HS-5 (cell line): ENCODE results near the gene SLAMF6.
"Not testable (repeated sequence)": the region's sequence is repeated elsewhere in the genome, so short reads cannot be mapped to it uniquely, and the experiment has no call there.

Experiments
- DNase-seq: peaks from one replicate; pipeline ENCODE4 v3.0.0-alpha.2; 2012; ENCODE audit warnings: low read depth

SLAMF6 gene

DNA sequence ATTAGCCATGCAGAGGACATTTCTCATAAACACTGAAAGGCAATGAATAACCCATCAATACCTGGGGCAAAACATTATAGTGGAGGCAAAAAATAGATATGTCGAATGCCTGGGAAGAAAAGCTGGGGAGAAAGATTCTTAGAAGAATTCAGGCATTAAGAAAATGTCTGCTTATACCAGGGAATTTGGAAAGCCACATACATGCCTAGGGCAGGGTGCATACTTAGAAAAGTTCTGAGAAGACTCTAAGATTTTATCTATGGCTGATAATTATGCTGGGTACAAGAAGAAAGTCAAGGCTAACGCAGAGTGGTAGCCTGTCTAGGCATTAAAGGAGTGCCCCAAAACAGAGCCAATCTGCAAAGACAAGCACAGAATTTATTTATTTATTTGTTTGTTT is 18.4 kb downstream of the SLAMF6 start:
- DNase-seq, result no peak

- no peak for DNase-seq
These were observed 20.0 kb downstream of the SLAMF6 start for GRCh38 chr1:160503087-160503486.

DNA sequence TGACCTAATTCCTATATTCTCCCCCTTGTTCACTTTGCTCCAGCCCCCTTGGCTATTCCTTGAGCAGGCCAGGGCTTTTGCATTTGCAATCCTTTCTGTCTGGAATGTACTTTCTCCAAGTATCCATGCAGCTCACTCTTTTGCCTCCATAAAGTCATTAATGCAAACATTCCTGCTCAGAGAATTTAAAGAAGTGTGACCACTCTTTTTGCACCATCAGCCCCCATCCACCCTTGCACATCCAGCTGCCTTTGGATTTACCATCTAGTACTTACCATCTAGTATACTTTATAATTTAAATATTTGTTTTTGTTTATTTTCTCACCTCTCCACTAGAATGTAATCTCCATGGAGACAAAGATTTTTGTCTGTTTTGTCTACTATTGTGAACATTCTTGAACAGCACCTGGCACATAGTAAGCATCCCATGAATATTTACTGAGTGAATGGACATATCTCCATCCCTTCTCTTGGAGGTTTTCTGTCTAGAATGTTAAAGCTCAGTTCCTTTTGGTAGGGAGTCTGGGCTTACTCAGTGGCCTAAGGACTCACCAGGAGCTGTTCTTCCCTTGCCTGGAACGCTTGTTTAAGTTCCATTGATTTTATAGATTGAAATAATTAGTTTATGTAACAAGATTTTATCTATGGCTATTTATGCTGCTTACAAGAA is 22.6 kb downstream of the SLAMF6 start:
- DNase-seq, result no peak

- no peak for DNase-seq
These were observed 23.4 kb downstream of the SLAMF6 start for GRCh38 chr1:160499631-160500030.

DNA sequence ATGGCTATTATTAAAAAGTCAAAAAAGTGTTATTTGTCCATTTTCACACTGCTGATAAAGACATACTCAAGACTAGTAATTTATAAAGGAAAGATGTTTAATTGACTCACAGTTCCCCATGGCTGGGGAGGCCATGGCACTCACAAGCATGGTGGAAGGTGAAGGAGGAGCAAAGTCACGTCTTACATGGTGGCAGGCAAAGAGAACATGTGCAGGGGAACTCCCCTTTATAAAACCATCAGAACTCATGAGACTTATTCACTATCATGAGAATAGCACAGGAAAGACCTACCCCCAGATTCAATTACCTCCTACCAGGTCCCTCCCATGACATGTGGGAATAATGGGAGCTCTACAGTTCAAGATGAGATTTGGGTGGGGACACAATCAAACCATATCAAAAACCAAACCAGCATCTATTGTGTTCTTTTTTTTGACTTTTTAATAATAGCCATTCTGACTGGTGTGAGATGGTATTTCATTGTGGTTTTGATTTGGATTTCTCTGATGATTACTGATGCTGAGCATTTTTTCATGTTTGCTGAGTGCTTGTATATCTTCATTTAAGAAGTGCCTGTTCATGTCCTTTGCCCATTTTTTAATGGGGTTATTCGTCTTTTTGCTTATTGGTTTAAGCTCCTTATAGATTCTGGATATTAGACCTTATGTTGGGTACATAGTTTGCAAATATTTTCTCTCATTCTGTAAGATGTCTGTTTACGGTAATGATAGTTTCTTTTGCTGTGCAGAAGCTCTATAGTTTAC is 24.6 kb downstream of the SLAMF6 start:
- DNase-seq, result not testable (repeated sequence)

DNA sequence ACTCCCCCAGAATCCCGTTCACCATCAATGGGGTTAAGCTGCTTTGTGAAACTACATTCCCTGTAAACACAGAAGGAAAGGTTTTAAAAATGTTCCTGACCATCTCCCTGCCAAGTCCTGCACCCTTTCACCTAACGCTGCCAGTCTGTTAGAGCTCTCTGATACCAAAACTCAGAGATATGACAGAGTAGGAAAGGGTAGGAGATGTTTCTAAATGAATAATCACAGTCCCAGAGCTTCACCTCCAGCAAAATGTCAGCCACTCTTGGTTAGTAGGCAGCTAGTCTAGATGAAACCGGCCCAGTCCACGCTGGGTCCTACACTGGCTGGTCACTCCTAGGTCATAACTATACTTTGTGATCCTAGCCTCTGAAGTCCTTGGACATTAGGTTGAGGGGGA is 26.7 kb downstream of the SLAMF6 start:
- DNase-seq, result no peak

DNA sequence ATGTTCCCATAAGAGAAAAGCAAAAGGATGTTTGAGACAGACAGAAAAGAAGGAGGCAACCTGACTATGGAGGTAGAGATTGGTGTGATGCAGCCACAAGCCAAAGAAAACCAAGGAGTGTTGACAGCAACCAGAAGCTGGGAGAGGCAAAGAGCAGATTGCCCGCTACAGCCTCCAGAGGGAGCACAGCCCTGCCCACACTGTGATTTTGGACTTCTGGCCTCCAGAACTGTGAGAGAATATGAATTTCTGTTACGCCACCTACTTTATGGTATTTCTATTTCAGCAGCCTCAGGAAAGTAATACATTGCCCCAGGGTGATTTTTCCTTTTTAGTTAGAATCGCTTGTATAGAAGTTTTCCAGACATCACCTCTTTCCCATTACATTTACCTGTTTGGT is 28.4 kb downstream of the SLAMF6 start:
- no peak for DNase-seq

DNA sequence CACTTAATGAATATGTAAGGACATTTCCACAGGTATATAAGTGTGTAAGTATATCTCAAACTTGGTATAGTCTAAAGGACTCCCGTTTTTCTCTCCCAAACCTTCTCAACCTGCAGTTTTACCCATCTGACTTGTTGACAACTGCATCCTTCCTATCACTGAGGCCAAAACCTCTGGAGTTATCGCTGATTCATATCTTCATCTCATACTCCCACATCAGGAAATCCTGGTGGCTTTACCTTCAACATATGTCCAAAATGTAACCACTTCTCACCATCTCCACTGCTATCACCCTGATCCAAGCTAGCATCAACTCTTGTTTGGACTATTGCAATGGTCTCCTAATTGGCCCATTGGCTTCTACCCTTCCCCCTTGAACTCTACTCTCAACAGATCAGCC is 30.4 kb downstream of the SLAMF6 start:
- DNase-seq, result no peak

GRCh38 chr1:160491981-160492380 is 31.1 kb downstream of the SLAMF6 start:
- DNase-seq, result no peak

GRCh38 chr1:160491017-160491416 is 32.0 kb downstream of the SLAMF6 start:
- no peak for DNase-seq

- no peak for DNase-seq
These were observed 33.4 kb downstream of the SLAMF6 start for GRCh38 chr1:160489513-160490261.

- no peak for DNase-seq
These were observed 34.6 kb downstream of the SLAMF6 start for GRCh38 chr1:160488347-160489058.

GRCh38 chr1:160486453-160486852 is 36.6 kb downstream of the SLAMF6 start:
- DNase-seq, result no peak

- DNase-seq, result no peak
These were observed 39.4 kb downstream of the SLAMF6 start for GRCh38 chr1:160483505-160484185.

DNA sequence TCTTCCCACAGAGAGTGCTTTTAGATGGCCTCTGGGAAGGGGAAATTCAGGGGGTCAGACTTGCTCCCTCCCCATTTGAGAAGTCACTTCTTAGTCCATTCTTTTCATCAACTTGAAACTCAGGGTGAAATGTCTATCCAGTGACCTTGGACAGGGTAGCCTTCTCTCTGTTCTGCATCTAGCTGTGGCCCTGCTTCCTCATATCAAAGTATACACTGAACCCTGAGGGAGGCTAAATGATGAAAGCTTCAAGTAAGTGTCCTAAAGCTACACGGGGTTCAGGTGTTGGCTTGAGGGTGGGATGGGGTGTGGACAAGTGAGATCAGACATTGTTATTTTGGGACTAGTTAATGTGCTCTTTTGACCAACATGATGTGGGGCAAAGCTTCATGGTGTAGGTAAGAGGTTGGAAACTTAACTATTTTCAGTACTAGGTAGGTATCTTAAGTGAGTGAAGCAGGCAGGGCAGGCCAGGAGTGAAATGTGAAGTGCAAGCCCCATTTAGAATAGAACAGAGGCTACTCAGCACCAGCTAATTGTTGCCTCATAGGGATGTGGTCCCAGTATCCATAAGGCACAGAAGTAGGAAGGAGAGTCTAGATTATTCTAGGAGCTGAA is 41.0 kb downstream of the SLAMF6 start:
- no peak for DNase-seq

DNA sequence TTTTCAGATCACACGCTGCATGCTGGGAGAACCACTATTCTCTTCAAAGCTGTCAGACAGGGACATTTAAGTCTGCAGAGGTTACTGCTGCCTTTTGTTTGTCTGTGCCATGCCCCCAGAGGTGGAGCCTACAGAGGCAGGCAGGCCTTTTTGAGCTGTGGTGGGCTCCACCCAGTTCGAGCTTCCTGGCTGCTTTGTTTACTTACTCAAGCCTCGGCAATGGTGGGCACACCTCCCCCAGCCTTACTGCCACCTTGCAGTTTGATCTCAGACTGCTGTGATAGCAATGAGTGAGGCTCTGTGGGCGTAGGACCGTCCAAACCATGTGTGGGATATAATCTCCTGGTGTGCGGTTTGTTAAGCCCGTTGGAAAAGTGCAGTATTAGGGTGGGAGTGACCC is 42.3 kb downstream of the SLAMF6 start:
- not testable (repeated sequence) for DNase-seq

DNA sequence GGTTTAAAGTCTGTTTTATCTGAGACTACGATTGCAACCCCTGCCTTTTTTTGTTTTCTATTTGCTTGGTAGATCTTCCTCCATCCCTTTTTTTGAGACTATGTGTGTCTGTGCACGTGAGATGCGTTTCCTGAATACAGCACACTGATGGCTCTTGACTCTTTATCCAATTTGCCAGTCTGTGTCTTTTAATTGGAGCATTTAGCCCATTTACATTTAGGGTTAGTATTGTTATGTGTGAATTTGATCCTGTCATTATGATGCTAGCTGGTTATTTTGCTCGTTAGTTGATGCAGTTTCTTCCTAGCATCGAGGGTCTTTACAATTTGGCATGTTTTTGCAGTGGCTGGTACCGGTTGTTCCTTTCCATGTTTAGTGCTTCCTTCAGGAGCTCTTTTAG is 44.0 kb downstream of the SLAMF6 start:
- DNase-seq, result not testable (repeated sequence)

GRCh38 chr1:160474392-160475242 is 48.4 kb downstream of the SLAMF6 start:
- DNase-seq, result no peak

- DNase-seq, result no peak
These were observed 50.9 kb downstream of the SLAMF6 start for GRCh38 chr1:160472112-160472511.

GRCh38 chr1:160471253-160471652 is 51.8 kb downstream of the SLAMF6 start:
- DNase-seq, result no peak
